ENCODE measurements around the gene MACO1.

DNA sequence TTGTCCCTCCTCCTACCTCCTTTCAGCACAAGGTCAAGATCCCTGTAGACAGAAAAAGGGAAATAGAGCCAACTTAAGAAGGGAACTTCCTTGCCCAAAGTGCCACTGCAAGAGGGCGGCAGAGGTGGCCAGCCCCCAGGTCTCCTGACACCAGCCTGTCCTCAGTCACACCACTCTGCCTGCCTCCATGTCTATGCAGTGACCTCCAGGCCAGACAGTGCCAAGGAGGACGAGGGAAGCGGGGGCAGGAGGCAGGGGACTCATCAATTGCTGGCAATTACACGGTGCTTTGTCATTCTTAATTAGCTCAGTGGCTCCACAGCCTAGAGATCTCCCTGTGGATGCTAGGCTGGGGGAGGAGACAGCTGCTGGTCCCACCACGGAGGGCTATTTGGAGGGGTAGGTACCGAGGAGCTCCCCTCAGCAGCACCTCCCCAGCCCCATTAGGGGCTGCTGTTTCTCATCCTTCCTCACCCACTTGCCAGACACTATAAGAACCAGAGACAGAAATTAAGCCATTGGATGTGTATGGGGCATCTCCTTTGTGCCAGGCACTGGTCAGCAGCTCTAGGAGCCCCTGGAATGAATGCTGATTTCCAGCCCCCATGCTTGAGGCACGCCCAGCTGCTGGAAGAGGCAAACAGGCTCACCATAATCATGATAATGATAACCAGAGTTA is 106.6 kb downstream of the MACO1 start:
- TF ChIP-seq, protein P1, sequence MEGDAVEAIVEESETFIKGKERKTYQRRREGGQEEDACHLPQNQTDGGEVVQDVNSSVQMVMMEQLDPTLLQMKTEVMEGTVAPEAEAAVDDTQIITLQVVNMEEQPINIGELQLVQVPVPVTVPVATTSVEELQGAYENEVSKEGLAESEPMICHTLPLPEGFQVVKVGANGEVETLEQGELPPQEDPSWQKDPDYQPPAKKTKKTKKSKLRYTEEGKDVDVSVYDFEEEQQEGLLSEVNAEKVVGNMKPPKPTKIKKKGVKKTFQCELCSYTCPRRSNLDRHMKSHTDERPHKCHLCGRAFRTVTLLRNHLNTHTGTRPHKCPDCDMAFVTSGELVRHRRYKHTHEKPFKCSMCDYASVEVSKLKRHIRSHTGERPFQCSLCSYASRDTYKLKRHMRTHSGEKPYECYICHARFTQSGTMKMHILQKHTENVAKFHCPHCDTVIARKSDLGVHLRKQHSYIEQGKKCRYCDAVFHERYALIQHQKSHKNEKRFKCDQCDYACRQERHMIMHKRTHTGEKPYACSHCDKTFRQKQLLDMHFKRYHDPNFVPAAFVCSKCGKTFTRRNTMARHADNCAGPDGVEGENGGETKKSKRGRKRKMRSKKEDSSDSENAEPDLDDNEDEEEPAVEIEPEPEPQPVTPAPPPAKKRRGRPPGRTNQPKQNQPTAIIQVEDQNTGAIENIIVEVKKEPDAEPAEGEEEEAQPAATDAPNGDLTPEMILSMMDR (optimal IDR thresholded peaks at IDR 0.05 in 1 of 3, IDR thresholded peaks at IDR 0.05 in 1 of 3, conservative IDR thresholded peaks at IDR 0.05 in 1 of 3; ENCODE audit: extremely low read depth in 1 of 3, insufficient read depth in 2 of 3, low read length in 3 of 3) = no peak
- no peak for TF ChIP-seq EZH2 (IDR thresholded peaks at IDR 0.05; ENCODE audit: low read length)
